H1 (cell line): ENCODE measurements around the gene LTA4H.

Source experiments
- CHD1 ChIP-seq: IDR thresholded peaks from 2 replicates; pipeline ENCODE4 v1.6.1; 2012; ENCODE audit warnings: low read depth, low read length, improper control_type of control experiment
- CTCF ChIP-seq, 3 experiments: IDR thresholded peaks; 1 replicate in 2 of 3; 2 replicates in 1 of 3; pipeline versions ENCODE4 v1.5.1 to v1.6.1; 2011; ENCODE audit warnings: low read length in 3 of 3, mild to moderate bottlenecking in 3 of 3, inconsistent platforms in 2 of 3, low read depth in 1 of 3, moderate library complexity in 1 of 3; ENCODE audit not compliant: insufficient read depth in 1 of 3; ENCODE audit errors: control extremely low read depth in 1 of 3
- POLR2A ChIP-seq, 2 experiments: IDR thresholded peaks; 1 replicate in 1 of 2; 2 replicates in 1 of 2; pipeline ENCODE4 v1.6.1; 2011; ENCODE audit warnings: low read depth in 2 of 2, low read length in 2 of 2, mild to moderate bottlenecking in 2 of 2; ENCODE audit errors: control extremely low read depth in 1 of 2
- RAD21 ChIP-seq, 2 experiments: IDR thresholded peaks in 1 of 2; conservative IDR thresholded peaks in 1 of 2; 2 replicates each; pipeline ENCODE4 v1.6.1; 2011; ENCODE audit warnings: low read depth in 2 of 2, low read length in 2 of 2, improper control_type of control experiment in 1 of 2, inconsistent platforms in 1 of 2, mild to moderate bottlenecking in 1 of 2, moderate library complexity in 1 of 2
- RNF2 ChIP-seq: fragments of 200-900, 300-1000 bp; sonication (generic); IDR thresholded peaks from 2 replicates; pipeline ENCODE4 v1.7.1; 2016; ENCODE audit warnings: borderline replicate concordance, low read depth, mild to moderate bottlenecking, antibody characterized with exemption, low read length; ENCODE audit not compliant: poor library complexity, severe bottlenecking; ENCODE audit errors: missing control alignments
- SRF ChIP-seq: IDR thresholded peaks from 2 replicates; pipeline ENCODE4 v1.6.1; 2011; ENCODE audit warnings: mild to moderate bottlenecking, low read depth, low read length, moderate library complexity
- SUZ12 ChIP-seq: fragments of 200-600 bp; sonication (generic); IDR thresholded peaks from 2 replicates; pipeline ENCODE4 v1.6.1; 2012; ENCODE audit warnings: mild to moderate bottlenecking, inconsistent platforms, low read length, moderate library complexity, mixed read lengths

- TF ChIP-seq POLR2A (IDR thresholded peaks at IDR 0.05; ENCODE audit: control extremely low read depth in 1 of 2, low read depth in 2 of 2, low read length in 2 of 2): no peak
- TF ChIP-seq CTCF (IDR thresholded peaks at IDR 0.05; ENCODE audit: control extremely low read depth in 1 of 3, insufficient read depth in 1 of 3, low read depth in 1 of 3, low read length in 3 of 3): no peak
- TF ChIP-seq CHD1: no peak
- no peak for TF ChIP-seq SUZ12
- no peak for TF ChIP-seq RNF2
- no peak for TF ChIP-seq SRF
- no peak for TF ChIP-seq RAD21 (IDR thresholded peaks at IDR 0.05 in 1 of 2, conservative IDR thresholded peaks at IDR 0.05 in 1 of 2; ENCODE audit: low read depth in 2 of 2, low read length in 2 of 2)
These were observed 33.2 kb upstream of the LTA4H start for GRCh38 chr12:96068636-96069035.
